Esophagus mucosa (tissue), 1 donor: ENCODE results near the gene CREBZF. TPM values are rescaled to one million over a fixed set of nuclear protein-coding genes. Genes with fewer than 3 reads are reported as not detected.
"Not testable (repeated sequence)": the region's sequence is repeated elsewhere in the genome, so short reads cannot be mapped to it uniquely, and the experiment has no call there.

Experiments used
- ATAC-seq: fragments of 200-7000 bp; cut with Tn5 transposase; one replicate; pipeline ENCODE4 v1.9.1; 2020
- total RNA-seq: library from RNA; stranded (reverse); gene quantifications from one replicate; pipeline ENCODE4 v1.2.4, GENCODE V29; 2023
- donor health status: DM: yes; HTN: yes; CAD: no.

Gene CREBZF
- total RNA-seq, 1 donor from 2014 or later, result 12.8 TPM

GRCh38 chr11:85670949-85671663 is 6.2 kb upstream of the CREBZF start:
- ATAC-seq, result not testable (repeated sequence)

DNA sequence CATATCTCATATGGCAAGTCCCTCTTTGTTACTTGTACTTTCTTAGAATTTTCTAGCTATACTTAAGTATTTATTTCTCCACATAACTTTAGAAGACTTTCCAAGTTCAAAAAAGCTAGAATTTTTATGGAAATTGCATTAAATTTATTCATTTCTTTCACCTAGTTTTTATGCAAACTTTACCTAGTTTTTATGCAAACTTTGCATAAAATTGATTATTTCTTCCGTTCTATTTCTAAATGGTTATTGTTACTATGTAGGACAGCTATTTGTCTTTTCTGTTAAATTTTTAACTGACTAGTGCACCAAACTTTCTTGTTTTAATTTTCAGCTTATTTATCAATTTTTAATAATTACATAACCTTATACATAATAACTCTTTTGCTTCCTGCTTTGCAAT is 3.2 kb upstream of the CREBZF start:
- ATAC-seq, result no peak

GRCh38 chr11:85666687-85667086 is 1.8 kb upstream of the CREBZF start:
- ATAC-seq, result no peak

DNA sequence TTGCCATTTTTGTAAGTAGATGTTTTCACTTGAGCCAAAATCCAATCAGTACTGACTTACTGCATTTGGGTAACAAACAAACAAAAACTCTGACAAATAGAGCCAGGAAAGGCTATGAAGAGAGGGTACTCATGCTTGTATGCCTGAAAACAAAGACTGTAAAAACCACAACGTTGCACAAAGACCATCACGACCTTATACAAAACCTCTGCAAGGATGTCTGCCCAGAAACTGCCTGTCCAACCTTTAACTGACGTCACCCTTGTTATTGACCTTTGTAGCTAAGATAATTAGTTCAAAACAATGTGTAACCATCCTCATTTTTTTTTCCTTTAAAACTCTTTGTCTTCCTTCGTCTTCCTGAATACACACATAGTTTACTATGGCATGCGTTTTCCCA is 804 bp upstream of the CREBZF start:
- no peak for ATAC-seq

DNA sequence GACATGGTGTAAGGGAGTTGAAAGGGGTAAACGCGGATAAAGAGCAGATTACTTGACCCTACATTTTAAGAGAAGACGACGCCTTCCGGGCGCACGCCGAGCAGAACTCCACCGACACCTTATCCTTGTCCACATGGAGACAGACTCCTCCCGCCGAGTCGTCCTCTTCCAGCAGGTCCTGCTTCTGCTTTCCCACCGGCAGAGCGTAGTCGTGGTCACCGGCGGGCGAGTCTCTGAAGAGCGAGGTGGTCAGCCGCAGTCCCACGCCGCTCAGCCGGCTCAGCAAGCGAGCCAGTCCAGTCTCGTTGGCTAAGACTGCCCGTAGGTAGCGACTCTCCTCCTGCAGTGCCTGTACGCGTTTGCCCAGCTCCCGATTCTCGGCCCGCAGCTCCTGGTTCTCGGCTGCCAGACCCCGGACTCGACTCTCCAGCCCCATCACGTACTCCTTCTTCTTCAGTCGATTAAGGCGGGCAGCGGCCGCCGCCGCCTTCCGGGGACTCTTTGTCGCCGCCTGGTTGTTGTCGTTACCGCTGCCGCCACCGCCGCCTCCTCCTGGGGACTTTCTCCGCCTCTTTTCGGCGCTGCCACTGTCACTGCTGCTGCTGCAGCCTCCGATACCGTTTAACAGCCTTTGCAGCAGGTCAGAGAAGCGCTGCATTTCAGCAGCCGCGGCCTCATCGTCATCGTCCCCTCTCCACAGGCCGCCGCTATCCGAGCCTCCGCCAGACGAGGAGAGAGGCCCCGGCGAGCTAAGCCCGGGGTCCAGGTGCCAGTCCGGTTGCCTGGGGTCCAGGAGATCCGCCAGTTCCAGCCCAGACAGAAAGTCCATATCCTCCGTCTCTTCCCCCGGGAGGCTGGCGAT is 945 bp downstream of the CREBZF start:
- ATAC-seq, result peak; percentile 71

- no peak for ATAC-seq
Measured at GRCh38 chr11:85663080-85663752, 1.7 kb downstream of the CREBZF start.

- no peak for ATAC-seq
Measured at GRCh38 chr11:85661972-85662664, 2.8 kb downstream of the CREBZF start.

GRCh38 chr11:85658180-85658579 is 6.7 kb downstream of the CREBZF start:
- ATAC-seq, result no peak

DNA sequence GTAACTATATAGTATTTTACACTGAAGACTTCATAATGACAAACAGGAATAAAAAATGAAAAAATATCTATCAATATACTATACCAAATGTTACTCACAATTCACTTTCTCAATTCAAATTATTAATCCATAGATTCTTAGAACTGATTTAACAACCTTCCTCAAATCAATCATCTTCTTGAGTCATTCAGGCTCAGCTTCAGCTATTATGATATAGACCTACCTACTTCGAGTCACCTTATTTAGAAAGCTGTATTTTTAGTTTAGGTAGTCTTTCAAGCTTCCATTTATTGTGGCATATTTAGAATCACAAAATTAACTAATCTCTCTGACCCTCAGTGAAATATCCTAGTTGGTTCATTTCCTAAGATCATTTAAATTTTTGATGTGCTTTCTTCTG is 8.2 kb downstream of the CREBZF start:
- ATAC-seq, result no peak

- not testable (repeated sequence) for ATAC-seq
Measured at GRCh38 chr11:85654343-85654742, 10.6 kb downstream of the CREBZF start.

- no peak for ATAC-seq
Measured at GRCh38 chr11:85652786-85653447, 12.0 kb downstream of the CREBZF start.

GRCh38 chr11:85651118-85651517 is 13.8 kb downstream of the CREBZF start:
- ATAC-seq, result no peak

DNA sequence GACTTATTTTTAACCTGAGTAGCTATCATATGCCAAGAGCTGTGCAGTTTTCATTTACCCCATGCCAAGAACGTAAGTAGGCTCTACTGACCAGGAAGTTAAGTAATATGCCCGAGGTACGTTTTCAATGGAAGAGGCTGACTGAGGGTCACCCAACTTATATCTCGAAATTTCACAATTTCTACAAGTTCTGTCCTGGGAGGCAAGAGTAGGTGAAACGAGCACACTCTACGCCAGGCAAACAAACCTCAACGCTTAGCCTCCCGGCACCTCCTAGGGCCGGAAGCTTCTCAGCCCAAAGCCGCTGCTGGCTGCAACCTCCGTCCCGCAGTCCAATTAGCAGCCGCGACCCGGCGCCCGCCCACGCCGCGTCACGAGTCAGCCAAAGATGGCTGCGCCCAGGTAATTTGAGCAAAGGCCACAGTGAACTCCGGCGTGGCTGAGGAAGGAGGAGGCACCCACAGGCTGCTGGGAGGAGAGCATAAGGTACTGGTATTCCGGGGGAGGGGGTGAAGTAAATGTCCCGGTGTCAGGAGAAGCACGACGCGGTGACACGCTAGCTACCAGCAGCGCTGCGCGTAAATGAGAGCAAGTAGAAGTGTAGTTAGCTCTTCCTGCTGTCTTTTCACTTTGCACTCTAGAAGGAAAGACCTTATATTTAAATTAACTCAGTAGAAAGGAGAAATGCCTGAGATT is 17.2 kb downstream of the CREBZF start, which contains the start of gene TMEM126A:
Gene TMEM126A (plus strand): TSS at position 364 of the 696 bp plus-strand sequence. CDS start 2,289 bp downstream, outside the sequence.
- peak; percentile 99 for ATAC-seq

GRCh38 chr11:85647078-85647477 is 17.9 kb downstream of the CREBZF start:
- ATAC-seq, result no peak

- ATAC-seq, result no peak
Measured at GRCh38 chr11:85643191-85643614, 21.7 kb downstream of the CREBZF start.

GRCh38 chr11:85634747-85635146 is 30.2 kb downstream of the CREBZF start:
- ATAC-seq, result no peak

- ATAC-seq, result no peak
Measured at GRCh38 chr11:85628771-85629341, 36.1 kb downstream of the CREBZF start.

- peak; percentile 100 for ATAC-seq
Measured at GRCh38 chr11:85627998-85628770, 36.7 kb downstream of the CREBZF start, which contains the start of gene TMEM126B. Gene TMEM126B (plus strand): TSS chr11:85628593. CDS start chr11:85628608, 15 bp downstream.

DNA sequence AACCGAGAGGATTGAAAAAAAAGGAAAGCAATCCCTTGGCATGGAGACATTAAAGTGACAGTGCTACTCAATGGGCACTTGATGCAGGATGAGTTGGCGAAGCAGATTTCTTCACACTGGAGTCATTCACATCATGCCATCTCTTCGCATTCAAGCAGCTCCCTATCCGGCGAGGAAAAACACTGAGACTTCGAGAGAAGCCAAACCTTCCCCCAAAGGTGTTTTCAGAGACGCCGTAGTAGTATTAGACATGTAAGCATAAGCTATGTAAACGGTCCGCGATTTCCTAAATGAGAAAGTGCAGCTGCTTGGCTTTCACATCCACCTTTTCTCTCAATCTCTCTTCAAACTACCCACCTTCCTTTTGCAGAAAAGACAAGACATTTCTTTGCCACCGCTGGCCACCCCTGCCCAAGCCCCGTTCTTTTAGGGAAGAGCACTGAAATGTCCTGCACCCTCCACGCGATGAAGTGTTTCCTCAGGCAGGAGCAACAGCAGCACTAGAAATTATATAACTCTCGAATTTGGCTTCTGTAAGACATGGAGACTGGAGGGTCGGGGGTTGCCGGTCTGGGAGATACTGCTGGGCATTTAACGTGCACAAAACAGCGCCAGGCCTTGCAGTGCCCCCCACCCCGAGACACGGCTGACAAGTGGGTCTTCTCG is 37.5 kb downstream of the CREBZF start, which contains the start of gene DLG2:
Gene DLG2 (minus strand): TSS at position 13 of the 666 bp plus-strand sequence.
- peak; percentile 3 for ATAC-seq
